ENCODE results near the gene PTPRG.

DNA sequence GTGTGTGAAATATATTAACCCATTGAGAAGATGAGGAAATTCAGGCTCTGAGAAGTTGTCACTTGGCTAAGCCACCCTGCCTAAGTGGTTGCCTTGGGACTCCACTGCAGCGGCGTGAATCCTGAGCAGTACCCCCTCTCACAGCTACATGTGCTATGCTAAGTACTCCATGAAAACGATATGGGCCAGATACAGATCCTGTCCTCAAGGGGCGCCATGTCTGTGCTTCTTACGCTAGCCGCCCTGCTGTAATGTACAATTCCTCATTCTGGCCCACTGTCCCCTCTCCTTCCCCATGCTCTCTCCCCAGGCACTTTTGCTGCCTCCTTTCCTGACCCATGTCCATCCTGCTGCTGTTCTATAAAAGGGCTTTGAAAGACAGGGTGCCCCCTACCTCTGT lies 671.7 kb downstream of the PTPRG start:
- no peak for TF ChIP-seq POLR2A (IDR thresholded peaks at IDR 0.05; ENCODE audit: low read depth, low read length)
- TF ChIP-seq, protein P1, sequence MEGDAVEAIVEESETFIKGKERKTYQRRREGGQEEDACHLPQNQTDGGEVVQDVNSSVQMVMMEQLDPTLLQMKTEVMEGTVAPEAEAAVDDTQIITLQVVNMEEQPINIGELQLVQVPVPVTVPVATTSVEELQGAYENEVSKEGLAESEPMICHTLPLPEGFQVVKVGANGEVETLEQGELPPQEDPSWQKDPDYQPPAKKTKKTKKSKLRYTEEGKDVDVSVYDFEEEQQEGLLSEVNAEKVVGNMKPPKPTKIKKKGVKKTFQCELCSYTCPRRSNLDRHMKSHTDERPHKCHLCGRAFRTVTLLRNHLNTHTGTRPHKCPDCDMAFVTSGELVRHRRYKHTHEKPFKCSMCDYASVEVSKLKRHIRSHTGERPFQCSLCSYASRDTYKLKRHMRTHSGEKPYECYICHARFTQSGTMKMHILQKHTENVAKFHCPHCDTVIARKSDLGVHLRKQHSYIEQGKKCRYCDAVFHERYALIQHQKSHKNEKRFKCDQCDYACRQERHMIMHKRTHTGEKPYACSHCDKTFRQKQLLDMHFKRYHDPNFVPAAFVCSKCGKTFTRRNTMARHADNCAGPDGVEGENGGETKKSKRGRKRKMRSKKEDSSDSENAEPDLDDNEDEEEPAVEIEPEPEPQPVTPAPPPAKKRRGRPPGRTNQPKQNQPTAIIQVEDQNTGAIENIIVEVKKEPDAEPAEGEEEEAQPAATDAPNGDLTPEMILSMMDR (IDR thresholded peaks at IDR 0.05; ENCODE audit: extremely low read depth in 1 of 2, insufficient read depth in 1 of 2, low read depth in 1 of 2, low read length in 2 of 2) = no peak
- TF ChIP-seq EZH2 (IDR thresholded peaks at IDR 0.05; ENCODE audit: borderline replicate concordance, low read depth, low read length, severe bottlenecking) = no peak
- TF ChIP-seq MYC (IDR thresholded peaks at IDR 0.05; ENCODE audit: low read depth, low read length) = no peak
